HL-60 (cell line): ENCODE results near the gene DISP2.

ENCODE experiments used
- CTCF ChIP-seq: IDR thresholded peaks from one replicate; pipeline ENCODE4 v1.5.1; 2011; ENCODE audit warnings: low read length, control low read depth, inconsistent platforms; ENCODE audit not compliant: insufficient read depth
- POLR2AphosphoS5 ChIP-seq: IDR thresholded peaks from 2 replicates; pipeline ENCODE4 v1.6.1; 2012; ENCODE audit warnings: low read depth

GRCh38 chr15:40344217-40344616 is 13.8 kb upstream of the DISP2 start:
- TF ChIP-seq CTCF (no peak), POLR2AphosphoS5 (no peak)
